Measurements from ENCODE around the gene P2RY1. TPM values are rescaled to one million over a fixed set of nuclear protein-coding genes. Genes with fewer than 3 reads are reported as not detected.
A peak's percentile ranks its signal among the peaks of the same experiment; 100 is the strongest.
"Not testable (repeated sequence)": the region's sequence is repeated elsewhere in the genome, so short reads cannot be mapped to it uniquely, and the experiment has no call there.

Gene P2RY1
- total and polyA plus RNA-seq, 9 of the 15 experiments (the other 6 are each of a cell fraction or from before 2014, with no cell fraction given): 6.0 to 27.9 (median 18.4) TPM

GRCh38 chr3:152846572-152847202 lies 11.8 kb downstream of the P2RY1 start:
- BruUV-seq (replicated peaks); DNase-seq (ENCODE audit: extremely low read depth in 1 of 4, low spot score in 3 of 4); H4K20me1 ChIP-seq (replicated peaks; ENCODE audit: control insufficient read depth, insufficient read depth, low read length); H2AFZ ChIP-seq (ENCODE audit: low read depth, low read length); intact Hi-C loops (cut with micrococcal nuclease); H3K79me2 ChIP-seq (ENCODE audit: control insufficient read depth, insufficient read depth, low read length); H3K4me2 ChIP-seq (ENCODE audit: insufficient read depth, low read length); CTCF ChIA-PET (ENCODE audit: low intra/inter-chr PET ratio); H3K27ac ChIP-seq (ENCODE audit: extremely low read depth, low read depth, low read length); H3K4me3 ChIP-seq; H3K9me1 ChIP-seq (ENCODE audit: control insufficient read depth, insufficient read depth, low read length); H3K9ac ChIP-seq (ENCODE audit: insufficient read depth in 1 of 2, low read depth in 2 of 2, low read length in 2 of 2); in situ Hi-C loops (cut with MboI); ATAC-seq; H3K36me3 ChIP-seq (ENCODE audit: control insufficient read depth, insufficient read depth, low read length); FAIRE-seq; H3K27me3 ChIP-seq (ENCODE audit: control insufficient read depth in 2 of 2, insufficient read depth in 2 of 2, low read length in 2 of 2): not testable (repeated sequence)
- 84% methylated on average over 3 of the region's 3 CpGs for WGBS (ENCODE audit: insufficient coverage, low coverage, missing lambda C conversion rate)
- POLR2A ChIA-PET: interaction anchor here (0.9 kb wide), 1 partner anchor 12 kb away, joined by 3 read pairs; the partner anchor contains the start of gene P2RY1
- peaks cover 0 to 26% of the 10 kb centered on the region in 2 experiments; a peak in 3 of 5 replicates for H3K4me1 ChIP-seq (replicated peaks in 1 of 2; ENCODE audit: control insufficient read depth in 2 of 2, insufficient read depth in 2 of 2, low read length in 2 of 2)
- peak in 1 of 2 experiments; percentile 79; a peak in 1 of 3 replicates for TF ChIP-seq CBX3 (IDR thresholded peaks at IDR 0.05; ENCODE audit: borderline replicate concordance in 1 of 2, low read length in 2 of 2)
- TF ChIP-seq TRIM28 (IDR thresholded peaks at IDR 0.05): peak; percentile 87
- TF ChIP-seq ZFP36 (IDR thresholded peaks at IDR 0.05; ENCODE audit: low read depth, low read length, partially characterized antibody): peak; percentile 7
- TF ChIP-seq CBX1 (IDR thresholded peaks at IDR 0.05; ENCODE audit: low read depth): peak; percentile 87
- TF ChIP-seq TRIM24 (IDR thresholded peaks at IDR 0.05): peak; percentile 39 to 53; a peak in 1 of 4 replicates
- peak; percentile 89 for TF ChIP-seq ZNF280A (IDR thresholded peaks at IDR 0.05; ENCODE audit: low read depth, partially characterized antibody)
- peak; percentile 94 for TF ChIP-seq CBX5 (IDR thresholded peaks at IDR 0.05; ENCODE audit: borderline replicate concordance, low read depth)
- peaks cover 22% of the 10 kb centered on the region for H3K9me3 ChIP-seq (replicated peaks; ENCODE audit: control insufficient read depth, insufficient read depth, low read depth, low read length)
